NCI-H2171 treated with DMSO at 0.1 percent for 48 hours (cell line): ENCODE data around the gene KCNJ4.

Experiments used
- DNase-seq: peaks from one replicate; lab custom pipeline; 2025; lab: John Stamatoyannopoulos, UW

Gene KCNJ4

GRCh38 chr22:38453066-38453672 is 1.8 kb downstream of the KCNJ4 start:
- no peak for DNase-seq

GRCh38 chr22:38452373-38453065 is 2.5 kb downstream of the KCNJ4 start:
- peak; percentile 84 for DNase-seq

GRCh38 chr22:38451864-38452263 is 3.1 kb downstream of the KCNJ4 start:
- DNase-seq = no peak

GRCh38 chr22:38451404-38451803 is 3.6 kb downstream of the KCNJ4 start:
- no peak for DNase-seq

DNA sequence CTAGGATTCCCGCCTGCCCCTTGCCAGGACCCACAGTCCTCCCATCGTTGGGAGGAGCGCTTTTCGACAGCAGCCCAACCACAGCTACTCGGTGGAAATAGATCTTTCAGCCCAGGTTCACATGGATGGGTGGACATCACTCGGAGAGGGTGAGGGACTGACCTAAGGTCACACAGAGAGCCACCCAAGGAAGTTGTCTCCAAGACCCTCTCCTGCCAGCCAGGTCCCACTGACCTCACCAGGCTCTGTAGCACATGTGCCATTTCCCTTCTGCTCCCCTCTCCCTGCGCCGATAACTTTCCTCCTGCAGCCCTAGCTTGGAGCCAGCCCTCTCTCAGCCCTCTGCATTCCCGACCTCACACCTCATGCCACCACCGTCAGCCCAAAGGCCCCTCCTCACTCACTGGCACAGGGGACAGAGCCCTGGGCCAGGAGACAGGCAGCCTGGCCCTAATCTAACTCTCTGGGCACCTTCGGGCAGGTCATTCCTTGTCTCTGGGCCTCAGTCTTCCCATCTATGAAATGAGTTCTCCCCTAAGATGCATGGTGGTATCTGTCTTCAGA is 4.7 kb downstream of the KCNJ4 start:
- DNase-seq = no peak

GRCh38 chr22:38449776-38450175 is 5.2 kb downstream of the KCNJ4 start:
- DNase-seq = no peak

DNA sequence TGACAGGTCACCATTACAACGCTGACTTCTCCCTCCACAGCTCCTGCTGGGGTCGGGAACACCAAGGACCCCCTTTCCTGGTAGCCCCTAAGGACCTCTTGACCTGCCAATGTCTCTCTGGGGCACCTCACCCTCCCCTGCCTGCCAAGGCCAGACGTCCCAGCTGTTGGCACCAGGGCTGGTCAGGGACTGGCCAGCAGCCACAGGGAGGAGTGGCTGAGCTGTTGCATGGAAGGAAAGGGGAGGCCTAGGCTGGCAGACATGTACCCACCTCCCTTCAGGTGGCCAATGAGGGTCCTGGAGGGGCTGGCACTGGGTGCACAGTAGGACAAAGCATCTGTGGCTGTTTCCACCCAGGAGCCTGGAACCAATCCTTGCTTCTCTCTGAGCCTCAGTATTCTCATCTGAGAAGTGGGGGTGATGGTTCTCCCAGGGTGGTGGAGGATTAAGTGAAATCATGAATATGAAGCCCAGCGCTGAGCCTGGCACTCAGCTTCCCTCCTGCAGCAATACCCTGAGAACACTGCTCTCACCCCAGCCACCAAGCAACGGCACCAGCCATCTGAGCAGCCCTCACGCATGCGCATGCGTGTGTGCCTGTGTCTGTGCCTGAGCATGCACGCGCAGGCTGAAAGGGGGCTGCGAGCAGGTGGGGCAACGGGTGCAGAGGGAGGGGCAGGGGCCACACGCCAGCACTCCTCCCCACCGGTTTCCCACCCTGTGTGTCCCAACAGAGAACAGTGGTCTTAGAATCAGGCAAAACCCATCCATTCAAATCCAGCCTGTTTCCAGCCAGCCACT is 5.9 kb downstream of the KCNJ4 start:
- no peak for DNase-seq

GRCh38 chr22:38446018-38446601 is 8.9 kb downstream of the KCNJ4 start:
- no peak for DNase-seq

- no peak for DNase-seq
These were observed 10.2 kb downstream of the KCNJ4 start for GRCh38 chr22:38444783-38445182.

- no peak for DNase-seq
These were observed 11.1 kb downstream of the KCNJ4 start for GRCh38 chr22:38443628-38444521.

GRCh38 chr22:38442967-38443627 is 11.9 kb downstream of the KCNJ4 start:
- no peak for DNase-seq

- DNase-seq = no peak
These were observed 13.2 kb downstream of the KCNJ4 start for GRCh38 chr22:38441620-38442287.

GRCh38 chr22:38440747-38441350 is 14.2 kb downstream of the KCNJ4 start:
- no peak for DNase-seq

- no peak for DNase-seq
These were observed 17.6 kb downstream of the KCNJ4 start for GRCh38 chr22:38437416-38437815.

GRCh38 chr22:38436629-38437395 is 18.2 kb downstream of the KCNJ4 start:
- no peak for DNase-seq

- DNase-seq = no peak
These were observed 19.0 kb downstream of the KCNJ4 start for GRCh38 chr22:38435965-38436364.

DNA sequence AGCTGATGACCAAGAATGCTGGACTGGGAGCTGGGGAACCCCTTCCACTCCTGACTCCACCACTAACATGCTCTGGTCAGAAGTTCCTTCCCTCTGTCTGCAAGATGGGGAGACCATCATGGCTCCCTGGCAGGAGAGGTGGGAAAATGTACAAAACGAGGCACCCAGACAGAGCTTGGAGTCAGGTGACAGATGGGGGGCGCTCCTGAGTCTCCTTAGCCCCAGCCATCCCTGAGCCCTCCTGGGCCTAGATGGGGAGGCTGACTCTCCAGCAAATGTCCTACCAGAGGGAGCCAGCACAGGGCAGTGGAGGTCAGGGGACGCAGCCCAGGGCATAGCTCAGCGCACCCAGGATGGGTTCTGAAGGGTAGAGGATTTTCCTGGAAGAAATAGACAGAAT is 20.0 kb downstream of the KCNJ4 start:
- no peak for DNase-seq

GRCh38 chr22:38433871-38434270 is 21.1 kb downstream of the KCNJ4 start:
- no peak for DNase-seq

DNA sequence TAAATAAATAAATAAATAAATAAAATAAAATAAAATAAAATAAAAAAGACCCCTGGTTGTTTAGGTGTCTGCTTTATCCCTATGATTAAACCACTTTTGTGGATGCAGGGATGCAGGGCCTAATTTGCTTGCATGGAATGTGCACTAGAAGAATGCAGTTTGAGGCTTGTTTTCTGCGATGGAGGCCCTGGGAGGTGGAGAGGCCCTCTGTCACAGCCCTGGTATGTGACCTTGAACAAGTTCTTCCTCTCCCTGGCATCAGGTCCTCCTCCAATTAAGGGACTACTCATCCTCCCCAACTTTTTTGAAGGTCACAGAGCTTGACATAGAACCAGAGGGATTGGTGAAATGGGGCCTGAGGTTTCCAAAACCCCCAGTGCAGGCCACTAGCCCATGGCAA is 22.7 kb downstream of the KCNJ4 start:
- no peak for DNase-seq
